ENCODE measurements around the gene FBN1.

FBN1 gene

DNA sequence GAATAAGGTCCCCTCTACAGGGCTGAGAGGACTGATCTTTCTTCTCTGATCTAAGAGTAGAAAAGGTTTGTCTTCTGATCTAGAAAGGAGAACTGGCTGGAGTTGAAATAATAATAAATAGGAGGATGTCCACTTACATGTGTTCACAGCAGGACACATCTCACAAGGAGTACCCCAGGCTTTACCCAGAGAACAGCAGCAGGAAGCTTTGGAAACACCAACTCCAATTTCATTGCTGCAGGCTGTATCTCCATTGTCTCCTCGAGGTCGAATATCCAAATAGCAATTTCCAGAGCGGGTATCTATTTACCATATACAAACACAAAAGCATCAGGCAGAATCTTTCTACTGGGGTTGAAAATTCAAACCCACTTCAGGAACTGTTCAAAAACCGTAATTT, 177.7 kb downstream of the FBN1 start:
- no peak for TF ChIP-seq EZH2phosphoT487 (IDR thresholded peaks at IDR 0.05; ENCODE audit: low read length)
- TF ChIP-seq EZH2 (optimal IDR thresholded peaks at IDR 0.05; ENCODE audit: low read depth, low read length): no peak
- no peak for TF ChIP-seq CTCF (IDR thresholded peaks at IDR 0.05; ENCODE audit: low read length)
- no peaks in the 10 kb centered on the region for H3K27me3 ChIP-seq (replicated peaks; ENCODE audit: insufficient read depth, low read length)
- no peak for DNase-seq
- H3K4me1 ChIP-seq (ENCODE audit: low read length): no peaks in the 10 kb centered on the region
- no peaks in the 10 kb centered on the region for H3K36me3 ChIP-seq (replicated peaks; ENCODE audit: insufficient read depth, low read length)
- no peaks in the 10 kb centered on the region for H3F3A ChIP-seq (ENCODE audit: insufficient read depth, low read length)
- H3K9me3 ChIP-seq (replicated peaks; ENCODE audit: insufficient read depth, low read length): no peaks in the 10 kb centered on the region
- no peaks in the 10 kb centered on the region for H3K79me2 ChIP-seq (ENCODE audit: low read length)
- H3K9me2 ChIP-seq (replicated peaks; ENCODE audit: insufficient read depth, low read length): no peaks in the 10 kb centered on the region
- H3K4me3 ChIP-seq (ENCODE audit: low read length): no peak overlapping the region
- no peak overlapping the region for H3K9ac ChIP-seq (ENCODE audit: low read length)
- H3K27ac ChIP-seq (ENCODE audit: low read length): no peak overlapping the region
- no peak overlapping the region for H2AFZ ChIP-seq (ENCODE audit: low read length)
- no peaks in the 10 kb centered on the region for H4K20me1 ChIP-seq (ENCODE audit: insufficient read depth, low read length)
- no peak overlapping the region for H3K4me2 ChIP-seq (ENCODE audit: low read depth, low read length)

- Histone ChIP-seq H3K4me1 (ENCODE audit: low read length) (no peaks in the 10 kb centered on the region), H3F3A (ENCODE audit: insufficient read depth, low read length) (no peaks in the 10 kb centered on the region), H3K9me3 (replicated peaks; ENCODE audit: insufficient read depth, low read length) (no peaks in the 10 kb centered on the region), H2AFZ (ENCODE audit: low read length) (no peak overlapping the region), H3K9me2 (replicated peaks; ENCODE audit: insufficient read depth, low read length) (no peaks in the 10 kb centered on the region), H4K20me1 (ENCODE audit: insufficient read depth, low read length) (no peaks in the 10 kb centered on the region), H3K4me2 (ENCODE audit: low read depth, low read length) (no peak overlapping the region), H3K9ac (ENCODE audit: low read length) (no peak overlapping the region), H3K27me3 (replicated peaks; ENCODE audit: insufficient read depth, low read length) (no peaks in the 10 kb centered on the region), H3K27ac (ENCODE audit: low read length) (no peak overlapping the region), H3K79me2 (ENCODE audit: low read length) (no peaks in the 10 kb centered on the region), H3K36me3 (replicated peaks; ENCODE audit: insufficient read depth, low read length) (no peaks in the 10 kb centered on the region), H3K4me3 (ENCODE audit: low read length) (no peak overlapping the region)
- DNase-seq: no peak
- TF ChIP-seq EZH2 (optimal IDR thresholded peaks at IDR 0.05; ENCODE audit: low read depth, low read length) (no peak), CTCF (IDR thresholded peaks at IDR 0.05; ENCODE audit: low read length) (no peak), EZH2phosphoT487 (IDR thresholded peaks at IDR 0.05; ENCODE audit: low read length) (no peak)
Observed at GRCh38 chr15:48466820-48467219, 178.7 kb downstream of the FBN1 start.

- TF ChIP-seq EZH2 (optimal IDR thresholded peaks at IDR 0.05; ENCODE audit: low read depth, low read length) (no peak), EZH2phosphoT487 (IDR thresholded peaks at IDR 0.05; ENCODE audit: low read length) (no peak), CTCF (IDR thresholded peaks at IDR 0.05; ENCODE audit: low read length) (no peak)
- Histone ChIP-seq H3K9me2 (replicated peaks; ENCODE audit: insufficient read depth, low read length) (no peaks in the 10 kb centered on the region), H3K9ac (ENCODE audit: low read length) (no peak overlapping the region), H4K20me1 (ENCODE audit: insufficient read depth, low read length) (no peaks in the 10 kb centered on the region), H3K4me3 (ENCODE audit: low read length) (no peak overlapping the region), H3K4me2 (ENCODE audit: low read depth, low read length) (no peak overlapping the region), H3K36me3 (replicated peaks; ENCODE audit: insufficient read depth, low read length) (no peaks in the 10 kb centered on the region), H3K9me3 (replicated peaks; ENCODE audit: insufficient read depth, low read length) (no peaks in the 10 kb centered on the region), H3F3A (ENCODE audit: insufficient read depth, low read length) (no peaks in the 10 kb centered on the region), H2AFZ (ENCODE audit: low read length) (no peak overlapping the region), H3K79me2 (ENCODE audit: low read length) (no peaks in the 10 kb centered on the region), H3K4me1 (ENCODE audit: low read length) (no peaks in the 10 kb centered on the region), H3K27ac (ENCODE audit: low read length) (no peak overlapping the region), H3K27me3 (replicated peaks; ENCODE audit: insufficient read depth, low read length) (no peaks in the 10 kb centered on the region)
- no peak for DNase-seq
Observed at GRCh38 chr15:48466079-48466478, 179.4 kb downstream of the FBN1 start.

All from MM.1S (cell line).